ENCODE data around the gene TBCK. TPM values are rescaled to one million over a fixed set of nuclear protein-coding genes. Genes with fewer than 3 reads are reported as not detected.

The TBCK gene
- total RNA-seq, 2 donors from 2014 or later = 15.7 to 18.8 TPM

- H3K4me1 ChIP-seq = no peaks in the 10 kb centered on the region
- no peaks in the 10 kb centered on the region for H3K27me3 ChIP-seq
- no peak overlapping the region for H3K27ac ChIP-seq
- TF ChIP-seq CTCF (IDR thresholded peaks at IDR 0.05) = no peak
- no peak for DNase-seq (ENCODE audit: low spot score)
- no peak overlapping the region for H3K4me3 ChIP-seq
- no peaks in the 10 kb centered on the region for H3K9me3 ChIP-seq
- no peaks in the 10 kb centered on the region for H3K36me3 ChIP-seq
Measured at GRCh38 chr4:105998171-105999063, 317.6 kb downstream of the TBCK start.

- Histone ChIP-seq H3K4me1 (no peaks in the 10 kb centered on the region), H3K4me3 (no peak overlapping the region), H3K27me3 (no peaks in the 10 kb centered on the region), H3K27ac (no peak overlapping the region), H3K36me3 (no peaks in the 10 kb centered on the region), H3K9me3 (no peaks in the 10 kb centered on the region)
- TF ChIP-seq CTCF (IDR thresholded peaks at IDR 0.05) = no peak
- no peak for DNase-seq (ENCODE audit: low spot score)
Measured at GRCh38 chr4:105996845-105997244, 319.2 kb downstream of the TBCK start.

GRCh38 chr4:105994841-105995501, 321.0 kb downstream of the TBCK start:
- no peak overlapping the region for H3K4me3 ChIP-seq
- no peaks in the 10 kb centered on the region for H3K27me3 ChIP-seq
- no peak overlapping the region for H3K27ac ChIP-seq
- no peaks in the 10 kb centered on the region for H3K36me3 ChIP-seq
- TF ChIP-seq CTCF (IDR thresholded peaks at IDR 0.05) = no peak
- H3K9me3 ChIP-seq = no peaks in the 10 kb centered on the region
- peaks cover 0 to 16% of the 10 kb centered on the region in 2 donors for H3K4me1 ChIP-seq
- DNase-seq (ENCODE audit: low spot score) = no peak

- Histone ChIP-seq H3K9me3 (no peaks in the 10 kb centered on the region), H3K27ac (no peak overlapping the region), H3K4me3 (no peak overlapping the region), H3K36me3 (no peaks in the 10 kb centered on the region), H3K4me1 (peaks cover 0 to 19% of the 10 kb centered on the region in 2 donors), H3K27me3 (no peaks in the 10 kb centered on the region)
- no peak for DNase-seq (ENCODE audit: low spot score)
- no peak for TF ChIP-seq CTCF (IDR thresholded peaks at IDR 0.05)
Measured at GRCh38 chr4:105994061-105994460, 321.9 kb downstream of the TBCK start.

- DNase-seq (ENCODE audit: low spot score) = no peak
- H3K4me1 ChIP-seq = peaks cover 0 to 19% of the 10 kb centered on the region in 2 donors
- TF ChIP-seq CTCF (IDR thresholded peaks at IDR 0.05) = no peak
- no peaks in the 10 kb centered on the region for H3K27me3 ChIP-seq
- H3K4me3 ChIP-seq = no peak overlapping the region
- no peaks in the 10 kb centered on the region for H3K9me3 ChIP-seq
- H3K36me3 ChIP-seq = no peaks in the 10 kb centered on the region
- H3K27ac ChIP-seq = no peak overlapping the region
Measured at GRCh38 chr4:105992641-105993305, 323.2 kb downstream of the TBCK start.
